ENCODE measurements around the gene TK1.
"Not testable (repeated sequence)": the region's sequence is repeated elsewhere in the genome, so short reads cannot be mapped to it uniquely, and the experiment has no call there.

TK1 gene

DNA sequence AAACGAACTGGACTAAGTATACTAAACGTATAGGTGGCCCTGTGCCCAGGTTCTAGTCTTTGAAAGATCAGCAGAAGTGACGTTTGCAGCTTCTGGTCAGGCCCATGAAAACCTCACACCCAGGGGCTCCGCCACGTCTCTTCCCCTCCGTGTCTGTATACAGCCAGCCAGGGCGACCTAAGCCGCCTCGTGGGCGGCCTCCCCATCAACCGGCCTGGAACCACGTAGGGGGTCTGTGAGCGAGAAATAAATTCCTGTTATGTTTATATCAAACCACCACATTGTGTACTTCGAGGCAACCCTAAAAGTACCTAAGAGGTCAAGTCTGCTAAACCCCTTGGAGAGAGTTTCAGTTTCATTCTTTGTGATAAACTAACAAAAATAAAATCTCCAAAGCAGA is 6.8 kb downstream of the TK1 start:
- H3K4me3 ChIP-seq (ENCODE audit: low read length in 2 of 2), result peak overlapping the region in 1 of 2 donors; percentile 13
- peaks cover 21 to 27% of the 10 kb centered on the region in 2 donors for H3K4me1 ChIP-seq (ENCODE audit: control insufficient read depth in 2 of 2, insufficient read depth in 2 of 2, low read length in 2 of 2)

GRCh38 chr17:78179372-78179771 is 7.5 kb downstream of the TK1 start:
- Histone ChIP-seq H3K36me3 (ENCODE audit: control insufficient read depth in 2 of 2, insufficient read depth in 2 of 2, low read length in 2 of 2) (peaks cover 0 to 2% of the 10 kb centered on the region in 2 donors), H3K27ac (ENCODE audit: low read depth in 2 of 2, low read length in 2 of 2) (peak overlapping the region; percentile 60 to 70), H3K27me3 (ENCODE audit: control insufficient read depth in 2 of 2, insufficient read depth in 2 of 2, low read length in 2 of 2) (no peaks in the 10 kb centered on the region), H3K4me3 (ENCODE audit: low read length in 2 of 2) (no peak overlapping the region), H3K9ac (ENCODE audit: low read depth in 1 of 2, low read length in 2 of 2) (no peak overlapping the region), H3K4me1 (ENCODE audit: control insufficient read depth in 2 of 2, insufficient read depth in 2 of 2, low read length in 2 of 2) (peaks cover 28 to 29% of the 10 kb centered on the region in 2 donors), H3K9me3 (ENCODE audit: control insufficient read depth in 2 of 2, low read length in 2 of 2) (no peaks in the 10 kb centered on the region)

More for the DNA sequence above, 6.8 kb downstream of the TK1 start:
- peak overlapping the region; percentile 60 to 70 for H3K27ac ChIP-seq (ENCODE audit: low read depth in 2 of 2, low read length in 2 of 2)
- no peaks in the 10 kb centered on the region for H3K9me3 ChIP-seq (ENCODE audit: control insufficient read depth in 2 of 2, low read length in 2 of 2)
- peak overlapping the region in 1 of 2 donors; percentile 41 for H3K9ac ChIP-seq (ENCODE audit: low read depth in 1 of 2, low read length in 2 of 2)
- peaks cover 0 to 2% of the 10 kb centered on the region in 2 donors for H3K36me3 ChIP-seq (ENCODE audit: control insufficient read depth in 2 of 2, insufficient read depth in 2 of 2, low read length in 2 of 2)
- H3K27me3 ChIP-seq (ENCODE audit: control insufficient read depth in 2 of 2, insufficient read depth in 2 of 2, low read length in 2 of 2), result no peaks in the 10 kb centered on the region

DNA sequence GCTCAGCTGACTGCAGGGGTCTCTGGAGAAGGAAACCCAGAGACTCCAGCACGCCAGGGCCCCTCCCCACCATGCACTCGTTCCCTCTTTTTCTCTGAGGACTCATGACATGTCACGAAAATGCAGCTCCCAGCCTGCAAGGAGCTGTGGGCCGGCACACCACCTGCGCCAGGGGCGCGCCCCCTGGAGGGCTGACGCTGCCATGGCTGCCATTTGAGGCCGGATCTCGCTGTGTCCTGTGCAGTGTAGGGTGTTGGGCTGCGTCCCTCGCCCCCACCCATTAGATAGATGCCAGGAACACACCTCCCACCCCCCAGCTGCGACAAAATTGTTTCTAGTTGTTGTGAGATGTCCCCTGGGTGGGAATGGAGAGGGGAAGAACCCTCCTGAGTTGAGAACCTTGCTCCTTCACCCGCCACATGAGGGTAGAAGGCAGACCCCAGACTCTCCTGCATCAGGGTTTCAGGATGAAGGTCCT is 10.3 kb downstream of the TK1 start:
- peak overlapping the region in 1 of 2 donors; percentile 65 for H3K9ac ChIP-seq (ENCODE audit: low read depth in 1 of 2, low read length in 2 of 2)

GRCh38 chr17:78175643-78175981 is 11.2 kb downstream of the TK1 start:
- no peaks in the 10 kb centered on the region for H3K9me3 ChIP-seq (ENCODE audit: control insufficient read depth in 2 of 2, low read length in 2 of 2)
- H3K4me3 ChIP-seq (ENCODE audit: low read length in 2 of 2), result no peak overlapping the region
- peaks cover 12 to 14% of the 10 kb centered on the region in 2 donors for H3K36me3 ChIP-seq (ENCODE audit: control insufficient read depth in 2 of 2, insufficient read depth in 2 of 2, low read length in 2 of 2)
- H3K27ac ChIP-seq (ENCODE audit: low read depth in 2 of 2, low read length in 2 of 2), result peak overlapping the region; percentile 93 to 97
- no peaks in the 10 kb centered on the region for H3K27me3 ChIP-seq (ENCODE audit: control insufficient read depth in 2 of 2, insufficient read depth in 2 of 2, low read length in 2 of 2)
- H3K9ac ChIP-seq (ENCODE audit: low read depth in 1 of 2, low read length in 2 of 2), result peak overlapping the region; percentile 56 to 65
- H3K4me1 ChIP-seq (ENCODE audit: control insufficient read depth in 2 of 2, insufficient read depth in 2 of 2, low read length in 2 of 2), result peaks cover 62 to 65% of the 10 kb centered on the region in 2 donors

More for the DNA sequence above, 10.3 kb downstream of the TK1 start:
- peaks cover 56 to 57% of the 10 kb centered on the region in 2 donors for H3K4me1 ChIP-seq (ENCODE audit: control insufficient read depth in 2 of 2, insufficient read depth in 2 of 2, low read length in 2 of 2)
- H3K9me3 ChIP-seq (ENCODE audit: control insufficient read depth in 2 of 2, low read length in 2 of 2), result no peaks in the 10 kb centered on the region
- no peak overlapping the region for H3K4me3 ChIP-seq (ENCODE audit: low read length in 2 of 2)
- peaks cover 8 to 9% of the 10 kb centered on the region in 2 donors for H3K36me3 ChIP-seq (ENCODE audit: control insufficient read depth in 2 of 2, insufficient read depth in 2 of 2, low read length in 2 of 2)
- peak overlapping the region; percentile 1 to 97 for H3K27ac ChIP-seq (ENCODE audit: low read depth in 2 of 2, low read length in 2 of 2)
- H3K27me3 ChIP-seq (ENCODE audit: control insufficient read depth in 2 of 2, insufficient read depth in 2 of 2, low read length in 2 of 2), result no peaks in the 10 kb centered on the region

GRCh38 chr17:78174870-78175642 is 11.8 kb downstream of the TK1 start:
- H3K9ac ChIP-seq (ENCODE audit: low read depth in 1 of 2, low read length in 2 of 2), result peak overlapping the region; percentile 56 to 65
- H3K36me3 ChIP-seq (ENCODE audit: control insufficient read depth in 2 of 2, insufficient read depth in 2 of 2, low read length in 2 of 2), result peaks cover 12 to 14% of the 10 kb centered on the region in 2 donors
- peak overlapping the region; percentile 93 to 97 for H3K27ac ChIP-seq (ENCODE audit: low read depth in 2 of 2, low read length in 2 of 2)
- no peaks in the 10 kb centered on the region for H3K9me3 ChIP-seq (ENCODE audit: control insufficient read depth in 2 of 2, low read length in 2 of 2)
- H3K27me3 ChIP-seq (ENCODE audit: control insufficient read depth in 2 of 2, insufficient read depth in 2 of 2, low read length in 2 of 2), result no peaks in the 10 kb centered on the region
- peak overlapping the region; percentile 53 to 54 for H3K4me3 ChIP-seq (ENCODE audit: low read length in 2 of 2)
- H3K4me1 ChIP-seq (ENCODE audit: control insufficient read depth in 2 of 2, insufficient read depth in 2 of 2, low read length in 2 of 2), result peaks cover 64 to 69% of the 10 kb centered on the region in 2 donors

GRCh38 chr17:78174346-78174869 is 12.4 kb downstream of the TK1 start:
- H3K9ac ChIP-seq (ENCODE audit: low read depth in 1 of 2, low read length in 2 of 2), result peak overlapping the region; percentile 65 to 80
- H3K4me3 ChIP-seq (ENCODE audit: low read length in 2 of 2), result peak overlapping the region; percentile 53 to 54
- no peaks in the 10 kb centered on the region for H3K9me3 ChIP-seq (ENCODE audit: control insufficient read depth in 2 of 2, low read length in 2 of 2)
- peaks cover 12 to 14% of the 10 kb centered on the region in 2 donors for H3K36me3 ChIP-seq (ENCODE audit: control insufficient read depth in 2 of 2, insufficient read depth in 2 of 2, low read length in 2 of 2)
- no peaks in the 10 kb centered on the region for H3K27me3 ChIP-seq (ENCODE audit: control insufficient read depth in 2 of 2, insufficient read depth in 2 of 2, low read length in 2 of 2)
- H3K4me1 ChIP-seq (ENCODE audit: control insufficient read depth in 2 of 2, insufficient read depth in 2 of 2, low read length in 2 of 2), result peaks cover 70 to 76% of the 10 kb centered on the region in 2 donors
- peak overlapping the region; percentile 93 to 97 for H3K27ac ChIP-seq (ENCODE audit: low read depth in 2 of 2, low read length in 2 of 2)

- Histone ChIP-seq H3K9ac (ENCODE audit: low read depth in 1 of 2, low read length in 2 of 2) (peak overlapping the region; percentile 56 to 74), H3K9me3 (ENCODE audit: control insufficient read depth in 2 of 2, low read length in 2 of 2) (no peaks in the 10 kb centered on the region), H3K27ac (ENCODE audit: low read depth in 2 of 2, low read length in 2 of 2) (peak overlapping the region; percentile 93 to 97), H3K4me3 (ENCODE audit: low read length in 2 of 2) (peak overlapping the region in 1 of 2 donors; percentile 31), H3K36me3 (ENCODE audit: control insufficient read depth in 2 of 2, insufficient read depth in 2 of 2, low read length in 2 of 2) (peaks cover 12 to 14% of the 10 kb centered on the region in 2 donors), H3K27me3 (ENCODE audit: control insufficient read depth in 2 of 2, insufficient read depth in 2 of 2, low read length in 2 of 2) (no peaks in the 10 kb centered on the region), H3K4me1 (ENCODE audit: control insufficient read depth in 2 of 2, insufficient read depth in 2 of 2, low read length in 2 of 2) (peaks cover 73 to 80% of the 10 kb centered on the region in 2 donors)
These were observed 13.6 kb downstream of the TK1 start for GRCh38 chr17:78173097-78173715.

GRCh38 chr17:78172249-78173051 is 14.4 kb downstream of the TK1 start:
- Histone ChIP-seq H3K36me3 (ENCODE audit: control insufficient read depth in 2 of 2, insufficient read depth in 2 of 2, low read length in 2 of 2) (peaks cover 12 to 14% of the 10 kb centered on the region in 2 donors), H3K27me3 (ENCODE audit: control insufficient read depth in 2 of 2, insufficient read depth in 2 of 2, low read length in 2 of 2) (no peaks in the 10 kb centered on the region), H3K4me1 (ENCODE audit: control insufficient read depth in 2 of 2, insufficient read depth in 2 of 2, low read length in 2 of 2) (peaks cover 73 to 84% of the 10 kb centered on the region in 2 donors), H3K4me3 (ENCODE audit: low read length in 2 of 2) (peak overlapping the region; percentile 31 to 37), H3K9me3 (ENCODE audit: control insufficient read depth in 2 of 2, low read length in 2 of 2) (no peaks in the 10 kb centered on the region), H3K27ac (ENCODE audit: low read depth in 2 of 2, low read length in 2 of 2) (peak overlapping the region; percentile 93 to 97), H3K9ac (ENCODE audit: low read depth in 1 of 2, low read length in 2 of 2) (peak overlapping the region; percentile 56 to 74)

GRCh38 chr17:78171591-78172248 is 15.1 kb downstream of the TK1 start:
- Histone ChIP-seq H3K9ac (ENCODE audit: low read depth in 1 of 2, low read length in 2 of 2) (peak overlapping the region; percentile 56 to 74), H3K4me3 (ENCODE audit: low read length in 2 of 2) (peak overlapping the region in 1 of 2 donors; percentile 7), H3K36me3 (ENCODE audit: control insufficient read depth in 2 of 2, insufficient read depth in 2 of 2, low read length in 2 of 2) (peaks cover 12 to 14% of the 10 kb centered on the region in 2 donors), H3K4me1 (ENCODE audit: control insufficient read depth in 2 of 2, insufficient read depth in 2 of 2, low read length in 2 of 2) (peaks cover 70 to 79% of the 10 kb centered on the region in 2 donors), H3K27ac (ENCODE audit: low read depth in 2 of 2, low read length in 2 of 2) (peak overlapping the region; percentile 93 to 97)
- not testable (repeated sequence) for H3K9me3 ChIP-seq (ENCODE audit: control insufficient read depth in 2 of 2, low read length in 2 of 2); H3K27me3 ChIP-seq (ENCODE audit: control insufficient read depth in 2 of 2, insufficient read depth in 2 of 2, low read length in 2 of 2)
